HG02759 (cell line): ENCODE results near the gene GMCL2.

Experiments used
- ATAC-seq: cut with Tn5 transposase; IDR thresholded peaks from one replicate; pipeline ENCODE4 v1.9.1; 2021; ENCODE audit warnings: mild to moderate bottlenecking, moderate library complexity; ENCODE audit not compliant: unreplicated experiment

GMCL2 gene

GRCh38 chr5:178191661-178192060 lies 4.5 kb upstream of the GMCL2 start:
- no peak for ATAC-seq

GRCh38 chr5:178189433-178189832 lies 2.3 kb upstream of the GMCL2 start:
- ATAC-seq = no peak

GRCh38 chr5:178186427-178186826 lies 744 bp downstream of the GMCL2 start:
- ATAC-seq = no peak

- no peak for ATAC-seq
Measured at GRCh38 chr5:178182158-178182876, 4.9 kb downstream of the GMCL2 start.

GRCh38 chr5:178180141-178180863 lies 6.9 kb downstream of the GMCL2 start:
- no peak for ATAC-seq

GRCh38 chr5:178177569-178177968 lies 9.6 kb downstream of the GMCL2 start:
- no peak for ATAC-seq

GRCh38 chr5:178176791-178177190 lies 10.4 kb downstream of the GMCL2 start:
- ATAC-seq = no peak

- ATAC-seq = no peak
Measured at GRCh38 chr5:178174456-178174855, 12.7 kb downstream of the GMCL2 start.

- ATAC-seq = no peak
Measured at GRCh38 chr5:178170455-178170854, 16.7 kb downstream of the GMCL2 start.

GRCh38 chr5:178165581-178165980 lies 21.6 kb downstream of the GMCL2 start:
- no peak for ATAC-seq

GRCh38 chr5:178163772-178164735 lies 23.1 kb downstream of the GMCL2 start:
- peak; percentile 94 for ATAC-seq

GRCh38 chr5:178162481-178162880 lies 24.7 kb downstream of the GMCL2 start:
- no peak for ATAC-seq

- no peak for ATAC-seq
Measured at GRCh38 chr5:178160176-178160575, 27.0 kb downstream of the GMCL2 start.

- ATAC-seq = no peak
Measured at GRCh38 chr5:178155065-178155464, 32.1 kb downstream of the GMCL2 start.

GRCh38 chr5:178153530-178154340 lies 33.4 kb downstream of the GMCL2 start, which contains the start of gene NHP2:
Gene NHP2 (minus strand): TSS chr5:178153885. CDS start chr5:178153817, 68 bp downstream.
- peak; percentile 99 for ATAC-seq

- ATAC-seq = no peak
Measured at GRCh38 chr5:178152491-178153444, 34.4 kb downstream of the GMCL2 start.

- ATAC-seq = no peak
Measured at GRCh38 chr5:178150977-178151734, 36.0 kb downstream of the GMCL2 start.

- no peak for ATAC-seq
Measured at GRCh38 chr5:178149199-178149932, 37.8 kb downstream of the GMCL2 start.
